ENCODE results near the gene BCKDHA.
A peak's percentile ranks its signal among the peaks of the same experiment; 100 is the strongest.

Gene BCKDHA

GRCh38 chr19:41397086-41398049, at the start of gene BCKDHA, which contains the start of gene EXOSC5:
Gene BCKDHA (plus strand): TSS chr19:41397818. CDS start chr19:41397828, 10 bp downstream.
Gene EXOSC5 (minus strand): TSS chr19:41397359. CDS start chr19:41397328, 31 bp downstream.
- peak; percentile 100 for DNase-seq

- DNase-seq: peak; percentile 26
These were observed 46.8 kb upstream of the BCKDHA start for GRCh38 chr19:41350735-41351338.

GRCh38 chr19:41351339-41352245, 46.0 kb upstream of the BCKDHA start:
- peak; percentile 67 for DNase-seq

- DNase-seq: no peak
These were observed 45.4 kb upstream of the BCKDHA start for GRCh38 chr19:41352279-41352608.

- DNase-seq: peak; percentile 73
These were observed 44.8 kb upstream of the BCKDHA start for GRCh38 chr19:41352609-41353465.

- DNase-seq: peak; percentile 89
These were observed 43.9 kb upstream of the BCKDHA start, which contains the start of gene TGFB1 for GRCh38 chr19:41353466-41354342. Gene TGFB1 (minus strand): TSS chr19:41353922. CDS start chr19:41353044, 878 bp downstream.

- no peak for DNase-seq
These were observed 43.2 kb upstream of the BCKDHA start for GRCh38 chr19:41354343-41354953.

GRCh38 chr19:41355035-41355434, 42.6 kb upstream of the BCKDHA start:
- no peak for DNase-seq

GRCh38 chr19:41355802-41356201, 41.8 kb upstream of the BCKDHA start:
- DNase-seq: no peak

- no peak for DNase-seq
These were observed 40.5 kb upstream of the BCKDHA start for GRCh38 chr19:41356984-41357739.

GRCh38 chr19:41357746-41358145, 39.9 kb upstream of the BCKDHA start:
- DNase-seq: no peak

- peak; percentile 81 for DNase-seq
These were observed 37.9 kb upstream of the BCKDHA start for GRCh38 chr19:41359741-41360140.

GRCh38 chr19:41362143-41362847, 35.3 kb upstream of the BCKDHA start:
- no peak for DNase-seq

- no peak for DNase-seq
These were observed 34.3 kb upstream of the BCKDHA start for GRCh38 chr19:41363371-41363752.

- DNase-seq: peak; percentile 99
These were observed 33.7 kb upstream of the BCKDHA start, which contains the start of gene B9D2 for GRCh38 chr19:41363753-41364523. Gene B9D2 (minus strand): TSS chr19:41364149. CDS start chr19:41363519, 630 bp downstream.

GRCh38 chr19:41364524-41365391, 32.9 kb upstream of the BCKDHA start:
- DNase-seq: peak; percentile 53

GRCh38 chr19:41366089-41366488, 31.5 kb upstream of the BCKDHA start:
- DNase-seq: peak; percentile 29

Measured in NCI-H82 (cell line).